Erythroblast (primary cell): ENCODE data around the gene RIT2.

Source experiments
- GATA1 ChIP-seq: IDR thresholded peaks from 2 replicates; pipeline ENCODE4 v1.6.1; 2011; ENCODE audit warnings: low read depth, mild to moderate bottlenecking, control low read depth, low read length, moderate library complexity
- POLR2A ChIP-seq: IDR thresholded peaks from 2 replicates; pipeline ENCODE4 v1.6.1; 2011; ENCODE audit warnings: mild to moderate bottlenecking, low read length

- TF ChIP-seq POLR2A (no peak), GATA1 (no peak)
These were observed 301.9 kb downstream of the RIT2 start for GRCh38 chr18:42813570-42813969.
